Glomerular visceral epithelial cell (primary cell): ENCODE data around the gene FAF1.
"Not testable (repeated sequence)": the region's sequence is repeated elsewhere in the genome, so short reads cannot be mapped to it uniquely, and the experiment has no call there.

ENCODE experiments used
- DNase-seq: peaks from one replicate; pipeline ENCODE4 v3.0.0-alpha.2; 2016; ENCODE audit errors: extremely low spot score

Gene FAF1

GRCh38 chr1:50775740-50776139 lies 184.3 kb downstream of the FAF1 start:
- no peak for DNase-seq

- DNase-seq = peak; percentile 57
Observed at GRCh38 chr1:50774759-50775351, 185.2 kb downstream of the FAF1 start.

- DNase-seq = no peak
Observed at GRCh38 chr1:50766688-50767087, 193.4 kb downstream of the FAF1 start.

- DNase-seq = not testable (repeated sequence)
Observed at GRCh38 chr1:50756543-50756942, 203.5 kb downstream of the FAF1 start.

- not testable (repeated sequence) for DNase-seq
Observed at GRCh38 chr1:50754764-50755163, 205.3 kb downstream of the FAF1 start.

GRCh38 chr1:50750021-50750619 lies 209.9 kb downstream of the FAF1 start:
- DNase-seq = peak; percentile 44

GRCh38 chr1:50747394-50747793 lies 212.7 kb downstream of the FAF1 start:
- DNase-seq = no peak

GRCh38 chr1:50742523-50742922 lies 217.5 kb downstream of the FAF1 start:
- DNase-seq = no peak

GRCh38 chr1:50739125-50739524 lies 220.9 kb downstream of the FAF1 start:
- no peak for DNase-seq

GRCh38 chr1:50735443-50735842 lies 224.6 kb downstream of the FAF1 start:
- DNase-seq = peak; percentile 13

- DNase-seq = not testable (repeated sequence)
Observed at GRCh38 chr1:50727578-50727977, 232.5 kb downstream of the FAF1 start.

- DNase-seq = no peak
Observed at GRCh38 chr1:50724626-50725286, 235.3 kb downstream of the FAF1 start.

GRCh38 chr1:50720457-50721053 lies 239.5 kb downstream of the FAF1 start:
- DNase-seq = no peak

- DNase-seq = no peak
Observed at GRCh38 chr1:50719126-50719525, 240.9 kb downstream of the FAF1 start.

- no peak for DNase-seq
Observed at GRCh38 chr1:50717327-50717726, 242.7 kb downstream of the FAF1 start.

- not testable (repeated sequence) for DNase-seq
Observed at GRCh38 chr1:50716455-50716854, 243.6 kb downstream of the FAF1 start.

GRCh38 chr1:50710099-50710498 lies 250.0 kb downstream of the FAF1 start:
- no peak for DNase-seq

- no peak for DNase-seq
Observed at GRCh38 chr1:50707824-50708223, 252.2 kb downstream of the FAF1 start.

- no peak for DNase-seq
Observed at GRCh38 chr1:50705699-50706098, 254.4 kb downstream of the FAF1 start.

GRCh38 chr1:50705041-50705440 lies 255.0 kb downstream of the FAF1 start:
- no peak for DNase-seq

- peak; percentile 44 for DNase-seq
Observed at GRCh38 chr1:50704126-50704525, 255.9 kb downstream of the FAF1 start.

GRCh38 chr1:50703240-50703639 lies 256.8 kb downstream of the FAF1 start:
- DNase-seq = no peak

GRCh38 chr1:50702395-50702794 lies 257.7 kb downstream of the FAF1 start:
- DNase-seq = no peak
